ENCODE data around the gene SELENOW. TPM values are rescaled to one million over a fixed set of nuclear protein-coding genes. Genes with fewer than 3 reads are reported as not detected.
"Not testable (repeated sequence)": the region's sequence is repeated elsewhere in the genome, so short reads cannot be mapped to it uniquely, and the experiment has no call there.

The SELENOW gene
- total RNA-seq, 1 donor = 122 TPM

GRCh38 chr19:47816270-47816669 is 37.8 kb downstream of the SELENOW start:
- H3K27me3 ChIP-seq (ENCODE audit: insufficient read depth, low read length); H3K4me1 ChIP-seq (ENCODE audit: insufficient read depth, low read length); H3K4me3 ChIP-seq (ENCODE audit: low read length); H3K9me3 ChIP-seq (ENCODE audit: low read depth, low read length): not testable (repeated sequence)

DNA sequence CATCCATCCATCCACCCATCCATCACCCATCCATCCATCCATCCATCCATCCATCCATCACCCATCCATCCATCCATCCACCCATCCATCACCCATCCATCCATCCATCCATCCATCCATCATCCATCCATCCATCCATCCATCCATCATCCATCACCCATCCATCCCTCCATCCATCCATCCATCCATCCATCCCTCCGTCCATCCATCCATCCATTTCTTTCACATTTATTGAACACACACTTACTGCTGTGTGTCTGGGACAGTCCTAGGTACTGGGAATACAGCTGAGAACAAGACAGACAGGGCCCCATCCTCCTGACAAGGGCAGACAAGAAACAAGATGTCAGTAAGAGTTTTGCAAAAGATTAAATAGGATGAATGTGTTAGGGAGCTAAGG is 39.7 kb downstream of the SELENOW start:
- H3K4me1 ChIP-seq (ENCODE audit: insufficient read depth, low read length); H3K9me3 ChIP-seq (ENCODE audit: low read depth, low read length); H3K4me3 ChIP-seq (ENCODE audit: low read length); H3K27me3 ChIP-seq (ENCODE audit: insufficient read depth, low read length): not testable (repeated sequence)

- no peaks in the 10 kb centered on the region for H3K27me3 ChIP-seq (ENCODE audit: insufficient read depth, low read length)
- no peaks in the 10 kb centered on the region for H3K4me1 ChIP-seq (ENCODE audit: insufficient read depth, low read length)
- H3K4me3 ChIP-seq (ENCODE audit: low read length) = no peak overlapping the region
- H3K9me3 ChIP-seq (ENCODE audit: low read depth, low read length) = no peaks in the 10 kb centered on the region
Measured at GRCh38 chr19:47819858-47820257, 41.4 kb downstream of the SELENOW start.

DNA sequence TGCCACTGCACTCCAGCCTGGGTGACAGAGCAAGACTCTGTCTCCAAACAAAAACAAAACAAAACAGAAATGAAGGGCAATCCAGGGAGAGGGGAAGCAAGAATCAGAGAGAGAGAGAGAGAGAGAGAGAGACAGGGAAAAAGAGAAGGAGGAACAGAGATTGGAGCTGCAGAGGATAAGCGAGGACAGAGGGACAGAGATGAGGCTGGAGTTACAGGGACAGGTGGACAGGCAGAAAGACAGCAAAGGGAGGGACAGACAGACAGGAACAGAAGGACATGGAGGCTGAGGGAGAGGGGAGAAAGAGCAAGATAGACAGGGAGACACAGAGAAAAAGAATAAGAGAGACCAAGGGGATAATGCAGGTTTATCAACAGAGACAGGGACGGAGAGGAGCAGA is 41.9 kb downstream of the SELENOW start:
- H3K27me3 ChIP-seq (ENCODE audit: insufficient read depth, low read length) = no peaks in the 10 kb centered on the region
- no peaks in the 10 kb centered on the region for H3K4me1 ChIP-seq (ENCODE audit: insufficient read depth, low read length)
- no peak overlapping the region for H3K4me3 ChIP-seq (ENCODE audit: low read length)
- no peaks in the 10 kb centered on the region for H3K9me3 ChIP-seq (ENCODE audit: low read depth, low read length)

- H3K9me3 ChIP-seq (ENCODE audit: low read depth, low read length) = no peaks in the 10 kb centered on the region
- H3K4me1 ChIP-seq (ENCODE audit: insufficient read depth, low read length) = no peaks in the 10 kb centered on the region
- no peak within 1 kb of the TSS for H3K4me3 ChIP-seq (ENCODE audit: low read length)
- H3K27me3 ChIP-seq (ENCODE audit: insufficient read depth, low read length) = no peaks in the 10 kb centered on the region
Measured at GRCh38 chr19:47821460-47822020, 43.0 kb downstream of the SELENOW start, which contains the start of gene CRX. Gene CRX, plus strand, starts transcription at chr19:47821937. Its CDS starts 12,507 bp downstream, at chr19:47834444.

- H3K27me3 ChIP-seq (ENCODE audit: insufficient read depth, low read length) = no peaks in the 10 kb centered on the region
- no peaks in the 10 kb centered on the region for H3K4me1 ChIP-seq (ENCODE audit: insufficient read depth, low read length)
- H3K4me3 ChIP-seq (ENCODE audit: low read length) = no peak overlapping the region
- H3K9me3 ChIP-seq (ENCODE audit: low read depth, low read length) = no peaks in the 10 kb centered on the region
Measured at GRCh38 chr19:47824396-47824795, 45.9 kb downstream of the SELENOW start.

DNA sequence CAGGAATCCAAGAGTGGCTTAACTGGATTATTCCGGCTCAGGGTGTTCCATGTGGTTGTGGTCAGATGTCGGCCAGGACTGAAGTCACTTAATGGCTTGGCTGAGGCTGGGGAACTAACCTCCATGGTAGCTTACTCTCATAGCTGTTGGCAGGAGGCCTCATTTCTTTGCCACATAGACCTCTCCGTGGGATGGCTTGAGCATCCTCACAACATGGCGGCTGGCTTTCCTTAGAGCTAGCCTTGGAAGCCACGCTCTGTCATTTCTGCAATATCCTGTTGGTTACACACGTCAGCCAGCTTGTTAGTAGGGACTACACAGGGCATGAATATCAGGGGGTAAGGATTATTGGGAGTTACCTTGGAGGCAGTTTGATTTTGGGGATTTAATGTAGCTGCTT is 48.3 kb downstream of the SELENOW start:
- H3K4me3 ChIP-seq (ENCODE audit: low read length) = no peak overlapping the region
- H3K9me3 ChIP-seq (ENCODE audit: low read depth, low read length) = no peaks in the 10 kb centered on the region
- H3K27me3 ChIP-seq (ENCODE audit: insufficient read depth, low read length) = no peaks in the 10 kb centered on the region
- H3K4me1 ChIP-seq (ENCODE audit: insufficient read depth, low read length) = no peaks in the 10 kb centered on the region

GRCh38 chr19:47832723-47833122 is 54.2 kb downstream of the SELENOW start:
- no peaks in the 10 kb centered on the region for H3K27me3 ChIP-seq (ENCODE audit: insufficient read depth, low read length)
- H3K9me3 ChIP-seq (ENCODE audit: low read depth, low read length) = no peaks in the 10 kb centered on the region
- no peak overlapping the region for H3K4me3 ChIP-seq (ENCODE audit: low read length)
- no peaks in the 10 kb centered on the region for H3K4me1 ChIP-seq (ENCODE audit: insufficient read depth, low read length)

Other genes starting within 250 kb of the SELENOW start
- 0.21 TPM for gene ZNF541, start 205.6 kb upstream of the SELENOW start, total RNA-seq
- 21.9 TPM for gene BICRA, start 169.6 kb upstream of the SELENOW start, total RNA-seq
- 0.42 TPM for gene EHD2, start 65.3 kb upstream of the SELENOW start, total RNA-seq
- gene NOP53, start 33.2 kb upstream of the SELENOW start, total RNA-seq = 253 TPM
- not detected for gene TPRX1, start 25.8 kb downstream of the SELENOW start, total RNA-seq
- not detected for gene CRX, start 43.2 kb downstream of the SELENOW start, total RNA-seq
- not detected for gene TPRX2, start 80.5 kb downstream of the SELENOW start, total RNA-seq
- not detected for gene SULT2A1, start 107.6 kb downstream of the SELENOW start, total RNA-seq
- not detected for gene BSPH1, start 213.5 kb downstream of the SELENOW start, total RNA-seq
- not detected for gene ELSPBP1, start 215.9 kb downstream of the SELENOW start, total RNA-seq

Data from mononuclear cell (primary cell).